Epithelial cell of prostate (primary cell): ENCODE results near the gene DERL3.

ENCODE experiments used
- DNase-seq: peaks from one replicate; pipeline ENCODE4 v3.0.0-alpha.2; 2011; ENCODE audit warnings: low read depth, low spot score
- H3K27ac ChIP-seq: fragments of 450-650 bp; 2 replicates; pipeline ENCODE4 v1.5.1; 2017; ENCODE audit warnings: mild to moderate bottlenecking

Gene DERL3

DNA sequence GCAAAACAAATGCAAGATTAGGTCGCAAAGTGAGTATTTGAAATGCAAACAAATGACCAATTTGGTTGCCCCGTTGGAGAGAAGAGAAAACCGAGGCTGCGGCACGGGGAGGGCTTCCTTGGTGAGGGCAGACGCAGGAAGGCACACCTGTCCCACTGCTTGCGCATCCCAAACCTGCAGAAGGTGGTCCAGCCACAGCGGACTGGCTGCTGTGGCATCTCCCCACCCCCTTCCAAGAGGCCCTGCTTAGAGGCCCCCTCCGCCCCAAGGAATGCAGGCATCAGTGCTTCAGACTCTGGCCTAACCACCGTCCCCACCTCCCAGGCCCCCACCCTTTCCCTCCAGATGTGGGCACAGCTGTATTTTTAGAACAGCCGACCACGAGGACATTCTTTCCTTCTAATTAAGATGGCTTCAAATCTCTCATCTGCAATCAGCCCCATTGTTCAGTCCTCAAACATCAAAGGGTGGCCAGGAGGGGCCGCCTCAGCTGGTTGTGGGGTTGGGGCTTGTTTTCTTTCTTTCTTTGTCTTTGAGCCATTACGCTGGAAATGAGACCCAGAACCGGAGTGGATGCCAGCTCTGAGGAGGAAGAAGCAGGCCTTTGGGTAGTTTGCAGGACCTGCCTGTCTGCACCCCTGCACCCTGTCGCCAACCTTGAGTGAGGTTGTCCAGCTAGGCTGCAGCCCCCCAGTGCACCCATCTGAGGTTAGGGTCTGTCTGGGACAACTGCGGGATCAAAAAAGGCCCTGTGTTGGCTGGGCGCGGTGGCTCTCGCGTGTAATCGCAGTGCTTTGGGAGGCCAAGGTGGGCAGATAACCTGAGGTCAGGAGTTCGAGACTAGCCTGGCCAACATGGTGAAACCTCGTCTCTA is 9.4 kb upstream of the DERL3 start:
- no peak overlapping the region for H3K27ac ChIP-seq
- DNase-seq, result no peak

DNA sequence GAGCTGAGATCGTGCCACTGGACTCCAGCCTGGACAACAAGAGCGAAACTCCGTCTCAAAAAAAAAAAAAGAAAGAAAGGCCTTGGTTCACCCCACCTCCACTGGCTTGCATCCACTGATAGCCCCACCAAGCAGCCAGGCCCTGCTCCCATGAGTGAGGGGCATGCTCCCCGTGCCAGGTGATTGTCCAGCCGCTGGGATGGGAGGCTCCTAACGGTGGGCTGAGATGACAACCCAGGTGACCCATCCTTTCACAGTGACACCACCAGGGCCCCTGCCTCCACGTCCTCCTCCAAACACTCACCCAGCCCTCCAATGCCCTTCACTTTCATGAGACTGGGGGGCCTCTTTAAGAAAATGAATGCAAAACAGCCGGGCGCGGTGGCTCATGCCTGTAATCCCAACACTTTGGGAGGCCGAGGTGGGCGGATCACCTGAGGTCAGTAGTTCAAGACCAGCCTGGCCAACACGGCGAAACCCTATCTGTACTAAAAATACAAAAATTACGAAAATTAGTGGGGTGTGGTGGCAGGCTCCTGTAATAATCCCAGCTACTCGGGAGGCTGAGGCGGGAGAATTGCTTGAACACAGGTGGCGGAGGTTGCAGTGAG is 8.6 kb upstream of the DERL3 start:
- DNase-seq, result no peak
- peak overlapping the region; percentile 74 for H3K27ac ChIP-seq

DNA sequence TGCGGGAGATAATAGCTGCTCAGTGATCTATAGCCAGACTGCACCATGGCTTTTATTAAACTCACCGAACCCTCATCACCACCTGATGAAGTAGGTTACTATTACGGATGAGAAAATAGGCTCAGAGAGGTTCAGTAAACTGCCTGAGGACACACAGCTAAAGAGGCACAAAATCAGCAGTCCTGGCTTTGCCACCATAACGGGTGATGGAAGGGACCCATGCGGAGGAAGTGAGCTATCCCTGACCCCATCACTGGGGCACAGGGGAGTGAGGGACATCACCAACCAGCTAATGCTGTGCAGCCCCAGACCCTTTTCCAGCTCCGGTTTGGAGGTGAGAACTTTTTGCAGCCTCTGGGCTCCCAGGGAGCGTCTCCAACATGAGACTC is 7.3 kb upstream of the DERL3 start:
- H3K27ac ChIP-seq, result peak overlapping the region; percentile 74
- no peak for DNase-seq

DNA sequence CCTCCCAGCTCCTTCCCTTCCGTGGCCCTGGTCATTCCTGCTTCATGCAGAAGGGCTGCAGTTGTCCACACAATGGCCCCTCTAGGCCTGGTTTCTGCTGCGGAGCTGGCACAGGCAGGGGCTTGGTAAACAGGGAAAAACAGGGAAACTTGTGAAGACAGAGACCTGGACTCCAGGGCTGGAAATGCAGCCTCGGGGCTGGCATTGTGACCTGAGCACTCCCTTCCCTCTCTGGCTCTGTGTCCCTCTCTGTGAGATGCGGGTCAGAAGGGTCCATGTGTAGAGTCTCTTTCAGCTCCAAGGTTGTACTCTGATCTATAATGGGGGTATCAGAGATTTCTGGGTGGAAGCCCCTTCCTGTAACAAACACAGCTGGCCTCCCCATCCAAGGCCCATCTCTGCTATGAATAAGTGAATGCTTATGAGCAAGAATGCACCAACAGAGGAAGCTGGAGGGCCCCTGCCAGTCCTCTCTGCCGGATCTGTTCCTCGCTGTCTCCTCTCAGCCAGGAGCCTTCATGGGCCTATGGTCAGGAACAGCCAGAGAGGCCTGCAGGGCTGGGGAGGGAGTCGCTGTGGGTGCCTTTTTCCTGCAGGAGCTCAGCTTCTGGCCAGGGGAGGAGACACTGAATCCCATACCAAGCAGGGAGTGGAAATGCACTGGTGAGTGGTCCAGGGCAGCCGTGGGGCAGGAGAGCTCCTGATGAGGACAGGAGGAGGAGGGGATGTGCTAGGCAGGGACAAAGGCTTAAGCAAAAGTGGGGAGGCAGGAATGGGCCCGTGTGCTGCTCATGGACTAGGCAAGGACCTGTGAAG is 6.7 kb upstream of the DERL3 start:
- DNase-seq, result no peak

DNA sequence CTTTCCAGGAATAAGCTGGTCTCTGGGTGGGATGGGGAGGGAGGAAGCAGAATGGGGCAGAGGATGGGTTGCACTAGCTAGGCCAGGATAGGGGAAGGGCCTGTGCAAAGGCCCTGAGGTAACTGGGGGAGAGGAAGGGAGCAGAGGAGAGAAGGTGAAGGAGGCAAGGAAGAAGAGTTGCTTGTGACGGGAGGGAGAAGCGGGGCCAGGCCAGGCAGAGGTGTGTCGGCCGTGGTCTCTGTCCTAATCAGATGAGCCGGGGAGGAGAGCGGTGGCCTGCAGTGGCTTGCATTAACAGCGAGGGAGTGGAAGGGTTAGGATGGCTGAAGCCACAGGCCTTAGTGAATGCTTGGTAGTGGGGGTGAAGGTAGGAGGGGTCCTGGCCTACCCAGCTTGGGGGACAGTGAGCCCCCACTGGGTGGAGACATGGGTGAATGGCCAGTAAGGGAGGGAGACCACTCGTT is 6.0 kb upstream of the DERL3 start:
- no peak for DNase-seq
- H3K27ac ChIP-seq, result no peak overlapping the region

More for the DNA sequence above, 6.7 kb upstream of the DERL3 start:
- H3K27ac ChIP-seq, result peak overlapping the region; percentile 74

DNA sequence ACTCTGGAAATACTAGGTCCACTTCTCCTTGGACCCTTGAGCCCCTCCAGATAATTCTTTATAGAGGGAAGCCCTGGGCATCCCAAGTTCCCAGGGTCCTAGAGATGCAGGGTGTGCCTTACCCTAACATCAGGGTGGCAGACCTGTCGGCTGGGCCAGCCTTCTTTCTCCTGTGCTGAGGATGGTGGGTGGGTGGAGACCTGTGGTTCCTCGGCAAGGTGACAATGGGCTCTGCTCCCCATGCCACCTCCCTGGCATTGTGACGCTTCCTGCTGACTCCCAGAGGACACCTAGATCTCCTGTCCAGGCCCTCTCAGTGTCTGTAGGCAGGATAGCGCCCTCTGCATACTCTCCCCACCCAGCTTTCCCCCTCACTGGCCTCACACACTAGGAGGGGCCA is 3.8 kb upstream of the DERL3 start:
- H3K27ac ChIP-seq, result no peak overlapping the region

DNA sequence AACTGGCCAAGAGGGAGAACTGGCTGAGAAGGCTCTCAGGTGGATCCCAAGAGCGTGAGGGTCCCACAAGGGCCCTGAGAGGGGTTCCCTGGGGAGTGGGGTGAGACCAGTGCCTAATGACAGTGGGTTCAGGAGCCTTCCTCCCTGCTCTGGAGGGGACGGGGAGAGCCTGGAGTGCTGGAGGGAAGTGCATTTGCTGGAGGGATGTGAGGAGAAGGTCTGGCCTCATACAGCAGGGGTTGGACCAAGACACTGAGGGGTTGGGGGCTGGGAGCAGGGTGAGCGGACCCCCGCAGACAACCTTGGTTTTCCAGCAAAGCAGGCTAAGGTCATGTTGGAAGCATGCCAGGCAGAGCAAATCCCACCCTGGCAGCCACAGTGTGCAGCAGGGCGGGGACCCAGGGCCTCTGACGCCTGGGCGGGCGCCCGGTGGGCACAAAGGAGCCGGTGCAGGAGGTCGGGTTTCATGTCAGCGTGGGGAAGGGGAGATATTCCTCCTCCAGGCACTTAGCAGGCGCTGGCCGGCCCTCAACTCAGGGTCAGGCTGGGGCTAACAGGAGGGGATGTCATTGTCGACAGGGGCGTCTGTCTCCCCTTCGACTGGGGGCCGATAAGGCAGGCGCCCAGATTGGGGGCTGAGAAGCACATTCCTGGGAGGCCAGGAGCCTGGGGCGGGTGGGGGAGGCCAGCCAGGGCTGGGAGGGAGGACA is 3.1 kb upstream of the DERL3 start:
- H3K27ac ChIP-seq, result no peak overlapping the region
- DNase-seq, result no peak

More for the DNA sequence above, 3.8 kb upstream of the DERL3 start:
- no peak for DNase-seq

DNA sequence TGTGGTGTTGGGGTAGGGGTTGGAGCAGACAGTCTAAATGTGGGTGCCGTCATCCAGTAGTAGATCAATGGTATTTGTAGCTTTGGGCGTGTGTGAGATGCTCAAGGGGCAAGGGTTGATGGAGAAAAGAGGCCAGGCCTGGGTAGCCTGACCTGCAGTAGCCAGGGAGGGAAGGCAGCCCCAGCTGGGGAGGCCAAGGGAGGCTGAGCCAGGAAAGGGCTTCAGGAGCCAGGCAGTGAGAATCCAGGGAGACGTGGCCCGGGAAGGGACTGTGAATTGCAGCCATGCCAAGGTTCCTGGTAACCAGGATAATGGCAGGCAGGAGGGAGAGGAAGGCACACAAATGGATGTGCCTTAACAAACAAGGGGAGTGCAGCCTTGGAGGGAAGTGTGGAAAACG is 2.5 kb upstream of the DERL3 start:
- DNase-seq, result no peak
- no peak overlapping the region for H3K27ac ChIP-seq

DNA sequence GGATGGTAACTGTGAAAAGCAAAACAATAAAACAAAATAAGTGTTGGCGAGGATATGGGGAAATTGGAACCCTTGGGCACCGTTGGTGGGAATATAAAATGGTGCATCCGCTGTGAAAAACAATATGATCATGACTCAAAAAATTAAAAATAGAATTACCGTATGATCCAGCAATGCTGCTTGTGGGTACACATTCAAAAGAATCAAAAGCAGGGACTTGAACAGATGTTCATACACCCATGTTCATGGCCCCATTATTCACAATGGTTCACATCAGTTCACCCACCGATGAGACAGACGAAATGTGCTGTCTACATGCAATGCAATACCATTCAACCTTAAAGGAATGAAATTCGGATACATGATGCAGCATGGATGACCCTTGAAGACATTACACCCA is 1.2 kb upstream of the DERL3 start:
- no peak for DNase-seq
- no peak overlapping the region for H3K27ac ChIP-seq

DNA sequence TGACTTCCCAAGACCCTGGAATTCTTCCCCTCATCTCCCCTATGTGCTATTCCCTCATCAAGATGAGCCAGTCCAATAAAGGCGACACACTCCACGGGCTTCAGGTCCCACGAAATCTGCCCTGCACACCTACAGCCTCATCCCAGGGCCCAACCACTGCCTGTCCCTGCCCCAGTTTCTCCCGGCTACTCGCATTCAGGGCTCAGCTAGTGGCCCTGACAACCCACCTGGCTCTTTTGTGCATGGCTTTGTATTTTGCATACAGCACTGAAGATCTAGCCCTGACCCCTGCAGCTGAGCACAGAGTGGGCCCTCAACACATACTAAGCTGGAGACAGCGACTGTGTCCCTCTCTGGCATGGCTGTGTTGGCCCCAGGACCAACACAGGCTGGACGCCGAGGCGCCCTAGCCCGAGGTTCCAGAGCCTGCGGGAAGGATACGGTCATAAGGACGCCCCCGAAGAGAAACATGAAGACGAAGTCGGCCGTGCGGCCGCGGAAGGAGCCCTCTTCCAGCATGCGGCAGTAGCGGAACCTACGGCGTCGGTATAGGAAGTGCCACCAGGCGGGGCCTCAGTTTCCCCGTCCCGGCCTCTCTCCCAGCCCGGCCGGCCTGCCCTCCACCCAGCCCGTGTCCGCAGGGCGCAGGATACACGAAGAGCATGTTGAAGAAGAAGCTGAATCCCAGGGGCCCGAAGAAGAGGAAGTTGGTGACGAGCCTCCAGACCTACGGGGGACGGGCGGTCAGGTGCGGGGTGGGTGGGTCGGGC is 710 bp downstream of the DERL3 start:
- no peak overlapping the region for H3K27ac ChIP-seq
- no peak for DNase-seq

DNA sequence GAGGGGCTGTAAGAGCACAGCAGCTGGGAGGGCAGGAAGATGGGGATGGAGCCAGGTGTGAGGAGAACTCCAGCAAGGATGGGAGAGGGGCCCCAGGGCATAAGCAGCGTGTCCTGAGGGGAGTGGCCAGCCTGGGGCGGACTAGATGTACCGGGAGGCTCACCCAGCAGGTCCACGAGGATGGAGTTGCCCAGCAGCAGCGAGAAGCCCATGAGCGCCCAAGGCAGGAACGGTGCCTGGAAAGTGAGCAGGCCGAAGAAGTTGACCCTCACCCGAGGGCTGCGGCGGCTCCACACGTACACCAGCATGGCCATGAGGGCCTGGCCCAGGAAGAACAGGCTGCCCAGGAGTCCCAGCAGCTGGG is 1.3 kb downstream of the DERL3 start:
- no peak overlapping the region for H3K27ac ChIP-seq
- no peak for DNase-seq

DNA sequence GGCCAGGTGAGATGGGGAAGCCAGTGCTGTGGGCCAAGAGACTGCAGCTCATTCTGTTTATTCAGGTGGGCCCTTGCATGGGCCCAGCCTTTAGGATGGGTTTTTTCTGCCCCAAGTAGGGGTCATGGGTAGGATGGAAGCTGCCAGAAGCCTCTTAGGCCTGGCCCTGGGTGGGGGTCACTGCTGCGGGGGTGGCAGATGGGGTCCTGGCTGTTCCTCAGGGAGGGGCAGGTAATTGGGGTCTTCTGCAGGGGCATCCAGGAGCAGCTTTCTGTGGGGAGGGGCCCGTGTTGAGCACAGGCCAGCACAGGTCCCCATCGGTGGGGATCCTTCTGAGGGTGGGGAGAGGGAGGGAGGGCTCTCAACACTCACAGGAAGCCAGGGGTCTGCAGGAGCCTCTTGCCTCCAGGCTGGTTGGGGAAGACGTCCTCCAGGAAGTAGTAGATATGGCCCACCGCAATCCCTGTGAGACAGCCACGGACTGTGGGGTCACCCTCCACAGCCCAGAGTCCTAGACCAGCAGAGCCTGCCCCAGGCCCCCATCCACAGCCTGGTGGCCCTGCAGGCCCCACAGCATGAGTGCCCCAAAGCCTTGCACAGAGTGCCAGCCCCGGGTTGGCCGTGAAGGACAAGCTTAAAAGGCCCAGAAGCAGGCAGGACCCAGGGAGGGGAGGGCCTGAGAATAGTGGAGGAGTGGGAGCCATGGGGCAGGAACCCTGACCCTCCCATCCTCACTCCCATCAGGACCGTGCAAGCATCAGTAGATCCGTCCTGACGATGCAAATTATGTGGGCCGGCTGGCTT is 1.9 kb downstream of the DERL3 start:
- no peak overlapping the region for H3K27ac ChIP-seq
- no peak for DNase-seq

DNA sequence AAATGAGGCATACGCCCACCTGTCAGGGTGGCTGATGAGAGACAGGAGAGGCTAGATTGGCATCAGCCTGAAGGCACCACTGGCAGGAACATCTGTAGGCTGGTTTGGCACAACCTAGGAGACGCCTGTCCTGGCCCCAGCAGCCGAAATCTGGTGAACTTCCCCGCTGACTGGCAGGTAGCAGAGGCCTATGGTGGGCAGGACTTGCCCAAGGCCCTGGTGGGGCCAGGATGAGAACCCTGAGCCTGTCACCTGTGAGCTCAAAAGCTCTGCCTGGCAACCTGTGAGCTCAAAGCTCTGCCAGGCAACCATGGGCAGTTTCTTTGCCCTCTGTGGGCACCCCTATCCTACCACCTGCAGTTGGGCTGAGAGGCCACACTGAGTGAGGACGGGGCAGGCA is 2.5 kb downstream of the DERL3 start:
- DNase-seq, result no peak
- H3K27ac ChIP-seq, result no peak overlapping the region

DNA sequence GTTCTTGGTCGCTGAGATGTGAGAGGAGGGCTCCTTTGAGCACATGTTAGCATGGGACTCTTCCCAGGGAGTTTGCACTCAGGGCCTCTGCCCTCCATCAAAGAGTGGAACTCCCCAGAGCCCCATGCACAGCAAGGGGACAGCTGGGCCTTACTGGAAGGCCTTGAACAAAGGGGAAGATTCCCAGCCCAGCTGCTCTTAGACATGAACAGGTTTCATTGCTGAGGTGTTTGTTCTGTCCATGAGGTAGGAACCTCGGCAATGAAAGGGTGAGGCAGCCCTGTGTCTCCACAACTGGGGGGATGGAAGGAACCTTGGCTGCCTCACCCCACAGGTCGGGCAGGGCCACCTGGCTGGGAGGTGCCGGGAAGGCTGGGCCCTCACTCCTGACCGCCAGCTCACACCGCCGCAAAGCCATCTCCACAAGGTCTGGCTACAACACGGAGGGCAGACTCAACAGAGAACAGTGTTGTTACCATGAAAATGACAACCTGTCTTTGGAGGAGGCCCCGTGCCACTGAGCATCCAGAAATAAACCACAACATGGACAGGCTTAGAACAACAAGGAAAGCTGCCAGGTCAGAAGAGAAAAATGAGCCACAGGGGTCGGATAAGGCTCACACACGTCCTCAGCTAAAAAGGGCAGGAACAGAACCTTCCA is 3.2 kb downstream of the DERL3 start:
- no peak for DNase-seq
- no peak overlapping the region for H3K27ac ChIP-seq

DNA sequence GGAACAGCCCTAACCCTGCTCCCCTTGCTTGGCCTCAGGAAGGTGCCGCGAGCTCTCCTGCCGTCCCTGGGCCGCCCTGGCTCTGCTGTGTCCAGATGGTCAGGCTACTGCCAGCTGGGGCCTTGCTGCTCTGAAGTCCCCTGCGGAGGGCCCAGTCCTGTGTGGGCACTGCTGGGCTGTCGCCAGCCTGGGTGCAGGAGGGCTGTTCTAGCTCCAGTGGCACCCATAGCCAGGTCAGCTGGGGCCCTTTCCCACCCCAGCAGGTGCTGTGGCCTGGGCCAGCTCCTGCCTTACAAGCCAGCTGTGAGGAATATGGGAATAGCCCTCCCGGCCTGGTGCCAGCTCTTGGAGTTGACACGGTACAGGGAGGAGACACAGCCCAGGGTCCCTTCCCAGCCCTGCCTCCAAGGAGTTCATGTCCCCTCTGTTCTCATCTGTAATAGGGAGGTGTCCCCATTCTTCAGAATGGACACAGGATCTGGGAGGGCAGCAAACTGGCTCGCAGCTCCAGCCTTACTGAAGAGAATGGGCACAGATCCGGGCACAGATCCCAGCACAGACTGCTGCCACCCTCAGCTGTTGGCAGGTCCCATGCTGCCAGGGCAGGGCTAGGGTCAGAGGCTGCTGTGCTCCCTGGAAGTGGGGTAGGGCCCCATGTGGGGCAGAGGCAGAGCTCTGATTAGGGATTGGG is 3.9 kb downstream of the DERL3 start:
- no peak overlapping the region for H3K27ac ChIP-seq
- DNase-seq, result no peak

DNA sequence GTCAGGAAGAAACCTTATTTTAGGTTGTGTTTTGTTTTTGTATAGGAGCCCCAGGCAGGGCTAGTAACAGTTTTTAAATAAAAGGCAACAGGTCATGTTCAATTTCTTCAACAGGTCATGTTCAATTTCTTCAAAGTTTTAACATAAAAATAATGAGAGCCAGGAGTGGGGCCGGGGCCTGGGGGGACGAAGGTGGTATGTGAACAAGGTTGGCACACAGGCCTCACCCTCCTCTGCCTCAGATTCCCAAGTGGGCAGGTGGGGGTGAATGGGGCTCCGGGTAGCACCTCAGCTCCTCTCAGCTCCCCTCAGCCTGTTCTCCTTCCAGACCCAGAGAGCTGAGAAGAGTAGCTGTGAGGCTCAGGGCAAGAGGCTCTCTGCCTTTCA is 4.4 kb downstream of the DERL3 start:
- H3K27ac ChIP-seq, result no peak overlapping the region
- DNase-seq, result no peak

DNA sequence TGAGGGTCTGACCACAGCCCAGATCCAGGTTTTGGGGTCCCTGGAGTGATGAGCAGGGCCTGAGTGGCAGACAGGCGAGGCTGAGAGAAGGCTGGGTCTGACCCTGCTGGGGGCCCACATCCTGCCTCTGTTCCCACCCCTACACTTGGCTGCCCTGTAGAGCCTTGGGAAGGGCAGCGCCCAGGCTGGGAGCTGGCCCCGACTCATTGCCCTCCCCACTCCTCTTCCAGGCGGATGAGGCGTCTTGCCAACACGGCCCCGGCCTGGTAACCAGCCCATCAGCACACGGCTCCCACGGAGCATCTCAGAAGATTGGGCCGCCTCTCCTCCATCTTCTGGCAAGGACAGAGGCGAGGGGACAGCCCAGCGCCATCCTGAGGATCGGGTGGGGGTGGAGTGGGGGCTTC is 4.9 kb downstream of the DERL3 start:
- no peak for DNase-seq
- H3K27ac ChIP-seq, result no peak overlapping the region
